Mucosa of descending colon (tissue), 3 donors: ENCODE data around the gene PTPN9. TPM values are rescaled to one million over a fixed set of nuclear protein-coding genes. Genes with fewer than 3 reads are reported as not detected.
"Not testable (repeated sequence)": the region's sequence is repeated elsewhere in the genome, so short reads cannot be mapped to it uniquely, and the experiment has no call there.

Source experiments
- ATAC-seq: fragments of 200-7000 bp; cut with Tn5 transposase; one replicate; pipeline ENCODE4 v1.9.1; 2020; ENCODE audit warnings: mild to moderate bottlenecking, moderate library complexity
- DNase-seq, 3 donors: peaks; one replicate each; pipeline ENCODE4 v3.0.0-alpha.2; 2020
- H3K36me3 ChIP-seq: fragments of 200-600 bp; one replicate; pipeline ENCODE4 v1.8.0; 2021; ENCODE audit warnings: low read depth, mild to moderate bottlenecking
- H3K4me1 ChIP-seq: fragments of 200-600 bp; one replicate; pipeline ENCODE4 v1.8.0; 2021; ENCODE audit warnings: low read depth, mild to moderate bottlenecking
- H3K4me3 ChIP-seq: fragments of 200-600 bp; one replicate; pipeline ENCODE4 v1.8.0; 2021; ENCODE audit warnings: mild to moderate bottlenecking
- H3K9me3 ChIP-seq: fragments of 200-600 bp; one replicate; pipeline ENCODE4 v1.8.0; 2021; ENCODE audit warnings: mild to moderate bottlenecking
- intact Hi-C, 2 donors: fragments of 100-400 bp; cut with DNase I in 1 of 2; cut with micrococcal nuclease in 1 of 2; formaldehyde crosslinking; loops; one replicate each; pipeline versions ENCODE4 v1.11.0 to v1.11.1; 2022; cut with DNase I, micrococcal nuclease
- total RNA-seq, 3 donors: library from RNA; stranded (reverse); fragmentation: NEBNext Ultra II Directional in 2 of 3; extraction: Animal tissue kit (Norgen Biotek cat#: 25700) in 2 of 3; gene quantifications; one replicate each; pipeline versions ENCODE4 v1.2.1 to v1.2.4, GENCODE V29; 2021 to 2023
- TF ChIP-seq, protein P1 (sequence below): fragments of 200-600 bp; IDR thresholded peaks from one replicate; pipeline ENCODE4 v1.8.0; 2022; ENCODE audit warnings: antibody characterized with exemption, mild to moderate bottlenecking
- donor health status: DM: no; HTN: no; CAD: no; lungs with moderate emphysema.
- donor health status: DM: no; HTN: no; CAD: no.
- donor health status: DM: no; HTN: yes; CAD: no.

The PTPN9 gene
- total RNA-seq, 3 donors from 2014 or later = 32.0 to 47.1 (median 36.8) TPM

DNA sequence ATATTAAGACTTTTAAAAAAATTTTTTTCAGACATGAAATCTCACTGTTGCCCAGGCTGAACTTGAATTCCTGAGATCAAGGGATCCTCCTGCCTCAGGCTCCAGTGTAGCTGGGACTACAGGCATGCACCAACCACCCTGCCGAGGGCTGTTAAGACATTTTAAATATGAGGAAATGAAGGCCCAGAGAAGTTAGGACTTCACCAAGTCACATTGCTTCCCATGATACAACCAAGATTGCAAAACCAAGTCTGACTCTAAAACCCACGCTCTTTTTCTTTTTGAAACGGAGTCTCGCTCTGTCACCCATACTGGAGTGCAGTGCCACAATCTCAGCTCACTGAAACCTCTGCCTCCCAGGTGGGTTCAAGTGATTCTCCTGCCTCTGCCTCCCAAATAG, 28.0 kb downstream of the PTPN9 start:
- Histone ChIP-seq H3K36me3 (no peaks in the 10 kb centered on the region), H3K9me3 (no peaks in the 10 kb centered on the region), H3K4me3 (no peak overlapping the region), H3K4me1 (no peaks in the 10 kb centered on the region)
- ATAC-seq (peak; percentile 8), DNase-seq (no peak)
- TF ChIP-seq, protein P1, sequence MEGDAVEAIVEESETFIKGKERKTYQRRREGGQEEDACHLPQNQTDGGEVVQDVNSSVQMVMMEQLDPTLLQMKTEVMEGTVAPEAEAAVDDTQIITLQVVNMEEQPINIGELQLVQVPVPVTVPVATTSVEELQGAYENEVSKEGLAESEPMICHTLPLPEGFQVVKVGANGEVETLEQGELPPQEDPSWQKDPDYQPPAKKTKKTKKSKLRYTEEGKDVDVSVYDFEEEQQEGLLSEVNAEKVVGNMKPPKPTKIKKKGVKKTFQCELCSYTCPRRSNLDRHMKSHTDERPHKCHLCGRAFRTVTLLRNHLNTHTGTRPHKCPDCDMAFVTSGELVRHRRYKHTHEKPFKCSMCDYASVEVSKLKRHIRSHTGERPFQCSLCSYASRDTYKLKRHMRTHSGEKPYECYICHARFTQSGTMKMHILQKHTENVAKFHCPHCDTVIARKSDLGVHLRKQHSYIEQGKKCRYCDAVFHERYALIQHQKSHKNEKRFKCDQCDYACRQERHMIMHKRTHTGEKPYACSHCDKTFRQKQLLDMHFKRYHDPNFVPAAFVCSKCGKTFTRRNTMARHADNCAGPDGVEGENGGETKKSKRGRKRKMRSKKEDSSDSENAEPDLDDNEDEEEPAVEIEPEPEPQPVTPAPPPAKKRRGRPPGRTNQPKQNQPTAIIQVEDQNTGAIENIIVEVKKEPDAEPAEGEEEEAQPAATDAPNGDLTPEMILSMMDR = no peak
- intact Hi-C loops = no loop called here

- intact Hi-C loops = no loop called here
- ATAC-seq (no peak), DNase-seq (no peak)
- Histone ChIP-seq H3K36me3 (no peaks in the 10 kb centered on the region), H3K9me3 (no peaks in the 10 kb centered on the region), H3K4me1 (peaks cover 18% of the 10 kb centered on the region), H3K4me3 (no peak overlapping the region)
- TF ChIP-seq, protein P1 = no peak
These were observed 34.1 kb downstream of the PTPN9 start for GRCh38 chr15:75545064-75545463.

- DNase-seq (no peak), ATAC-seq (peak; percentile 36)
- H3K36me3 ChIP-seq = no peaks in the 10 kb centered on the region
- H3K9me3 ChIP-seq = no peaks in the 10 kb centered on the region
- intact Hi-C loops = no loop called here
- no peak overlapping the region for H3K4me3 ChIP-seq
- TF ChIP-seq, protein P1 = no peak
- H3K4me1 ChIP-seq = peaks cover 18% of the 10 kb centered on the region
These were observed 34.8 kb downstream of the PTPN9 start for GRCh38 chr15:75544359-75544758.

DNA sequence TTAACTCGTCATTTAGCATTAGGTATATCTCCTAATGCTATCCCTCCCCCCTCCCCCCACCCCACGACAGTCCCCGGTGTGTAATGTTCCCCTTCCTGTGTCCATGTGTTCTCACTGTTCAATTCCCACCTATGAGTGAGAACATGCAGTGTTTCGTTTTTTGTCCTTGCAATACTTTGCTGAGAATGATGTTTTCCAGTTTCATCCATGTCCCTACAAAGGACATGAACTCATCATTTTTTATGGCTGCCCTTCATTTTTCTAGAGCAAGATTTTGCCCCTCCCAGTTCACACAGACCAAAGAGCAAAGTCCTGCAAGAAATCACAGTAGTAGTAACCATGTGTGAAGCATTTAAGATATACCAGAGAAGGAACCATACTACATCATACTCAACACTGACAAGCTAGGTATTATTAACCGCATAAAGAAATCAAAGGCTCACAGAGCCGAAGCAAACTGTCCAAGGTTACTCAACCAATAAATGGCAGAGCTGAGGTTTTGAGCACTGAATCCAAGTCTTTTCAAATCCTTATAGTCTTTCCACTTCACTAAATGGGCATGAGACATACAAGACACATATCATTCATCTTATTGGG, 36.1 kb downstream of the PTPN9 start:
- H3K4me3 ChIP-seq, intact Hi-C loops, H3K36me3 ChIP-seq, H3K9me3 ChIP-seq: not testable (repeated sequence)
- H3K4me1 ChIP-seq = peaks cover 21% of the 10 kb centered on the region
- peak; percentile 96 for ATAC-seq
- DNase-seq = peak in 1 of 3 donors; percentile 70

DNA sequence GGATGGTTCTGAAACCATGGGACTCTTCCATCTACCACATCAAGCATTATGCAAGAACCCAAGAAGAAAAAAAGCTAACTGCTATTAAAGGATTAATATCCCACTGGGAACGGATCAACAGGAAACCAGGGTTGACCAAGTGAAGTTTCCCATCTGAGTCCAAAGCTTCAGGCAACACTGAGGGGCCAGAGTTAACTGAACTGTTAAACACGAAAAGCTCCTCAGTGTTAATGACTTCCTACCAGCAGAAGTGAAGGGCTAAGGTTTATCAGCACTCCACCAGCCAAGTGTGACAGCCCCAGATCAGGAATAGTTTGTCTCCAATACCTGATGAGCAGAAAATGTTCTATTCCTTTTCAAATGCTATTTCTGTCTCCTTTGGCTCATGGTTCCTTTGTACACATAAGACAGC, 36.7 kb downstream of the PTPN9 start:
- ATAC-seq (no peak), DNase-seq (no peak)
- intact Hi-C loops = no loop called here

GRCh38 chr15:75538376-75538775, 40.7 kb downstream of the PTPN9 start:
- intact Hi-C loops = no loop called here
- TF ChIP-seq, protein P1 = no peak
- H3K4me3 ChIP-seq = no peak overlapping the region
- peaks cover 12% of the 10 kb centered on the region for H3K4me1 ChIP-seq
- DNase-seq (no peak), ATAC-seq (no peak)
- no peaks in the 10 kb centered on the region for H3K36me3 ChIP-seq
- no peaks in the 10 kb centered on the region for H3K9me3 ChIP-seq

More for the DNA sequence above, 36.7 kb downstream of the PTPN9 start:
- no peak overlapping the region for H3K4me3 ChIP-seq
- peaks cover 21% of the 10 kb centered on the region for H3K4me1 ChIP-seq
- TF ChIP-seq, protein P1 = no peak
- no peaks in the 10 kb centered on the region for H3K36me3 ChIP-seq
- no peaks in the 10 kb centered on the region for H3K9me3 ChIP-seq
